ENCODE measurements around the gene TTC31.

DNA sequence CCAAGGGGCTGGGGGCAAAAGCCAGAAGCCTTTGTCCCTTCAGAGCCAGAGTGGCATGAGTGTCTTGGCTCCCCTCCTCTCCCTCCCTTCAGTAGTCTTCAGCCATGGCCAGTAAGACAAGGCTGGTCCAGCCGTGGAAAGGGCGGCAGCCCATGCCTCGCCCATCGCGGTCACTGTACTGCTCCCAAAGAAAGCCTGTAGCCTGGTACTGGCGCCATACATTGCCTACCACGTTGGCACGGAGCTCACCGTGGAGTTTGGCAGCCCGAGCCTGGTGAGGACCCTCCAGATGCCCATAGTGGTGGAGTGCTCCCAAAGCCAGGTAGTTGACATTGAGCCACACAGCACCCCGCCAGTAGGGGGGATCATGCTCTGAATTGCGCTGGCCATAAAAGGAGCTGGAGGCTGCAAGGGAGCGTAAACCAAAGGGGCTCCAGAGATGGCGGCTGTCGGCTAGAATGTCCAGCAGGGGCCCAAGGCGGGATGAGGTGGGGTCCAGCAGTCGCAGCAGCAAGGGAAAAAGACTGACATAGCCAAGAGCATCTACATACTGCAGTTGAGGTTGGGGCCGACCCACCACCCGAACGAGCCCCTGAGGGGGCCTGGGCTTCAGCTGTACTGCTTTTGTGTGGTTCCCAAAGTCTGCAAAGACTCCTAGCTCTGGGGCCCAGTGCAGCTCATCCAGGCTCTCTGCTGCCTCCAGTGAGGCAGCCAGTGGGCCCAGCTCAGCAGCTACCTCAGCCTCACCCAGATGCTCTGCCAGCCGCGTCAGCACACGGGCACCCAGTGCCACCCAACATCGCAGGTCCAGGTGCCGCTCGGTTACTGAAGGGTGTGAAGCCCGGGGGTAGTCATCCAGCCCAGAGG lies 21.5 kb upstream of the TTC31 start:
- peak; percentile 13 for TF ChIP-seq CTCF (IDR thresholded peaks at IDR 0.05; ENCODE audit: insufficient read depth, low read length, poor library complexity, severe bottlenecking)
- TF ChIP-seq EZH2phosphoT487 (conservative IDR thresholded peaks at IDR 0.05; ENCODE audit: low read length): no peak

Data from SU-DHL-6 (cell line).